Measurements from ENCODE around the gene EDN2. TPM values are rescaled to one million over a fixed set of nuclear protein-coding genes. Genes with fewer than 3 reads are reported as not detected.
A peak's percentile ranks its signal among the peaks of the same experiment; 100 is the strongest.

EDN2 gene
- total and polyA plus RNA-seq, 2 donors from 2014 or later: 2.3 to 2.9 TPM

- intact Hi-C loops (cut with DNase I): no loop called here
- H3K4me3 ChIP-seq (ENCODE audit: low read length in 3 of 3): no peak overlapping the region
- H3K27ac ChIP-seq (ENCODE audit: low read depth in 2 of 2, low read length in 2 of 2): no peak overlapping the region
- no peak for DNase-seq
- H3K27me3 ChIP-seq (ENCODE audit: control insufficient read depth, insufficient read depth, low read length): no peaks in the 10 kb centered on the region
- H3K36me3 ChIP-seq (ENCODE audit: control insufficient read depth in 2 of 3, insufficient read depth in 3 of 3, low read length in 3 of 3): no peaks in the 10 kb centered on the region
- FAIRE-seq: no peak
- H3K9ac ChIP-seq (ENCODE audit: low read length in 3 of 3): no peak overlapping the region
- H3K9me3 ChIP-seq (ENCODE audit: control insufficient read depth in 2 of 3, insufficient read depth in 1 of 3, low read length in 3 of 3): no peaks in the 10 kb centered on the region
- H3K4me1 ChIP-seq (ENCODE audit: control insufficient read depth in 2 of 3, insufficient read depth in 2 of 3, low read depth in 1 of 3, low read length in 3 of 3): peaks cover 0 to 11% (median 11%) of the 10 kb centered on the region in 3 donors
- TF ChIP-seq CTCF (IDR thresholded peaks at IDR 0.05; ENCODE audit: borderline replicate concordance, extremely low read depth, insufficient read depth): no peak
These were observed 47.9 kb upstream of the EDN2 start for GRCh38 chr1:41532206-41532975.

DNA sequence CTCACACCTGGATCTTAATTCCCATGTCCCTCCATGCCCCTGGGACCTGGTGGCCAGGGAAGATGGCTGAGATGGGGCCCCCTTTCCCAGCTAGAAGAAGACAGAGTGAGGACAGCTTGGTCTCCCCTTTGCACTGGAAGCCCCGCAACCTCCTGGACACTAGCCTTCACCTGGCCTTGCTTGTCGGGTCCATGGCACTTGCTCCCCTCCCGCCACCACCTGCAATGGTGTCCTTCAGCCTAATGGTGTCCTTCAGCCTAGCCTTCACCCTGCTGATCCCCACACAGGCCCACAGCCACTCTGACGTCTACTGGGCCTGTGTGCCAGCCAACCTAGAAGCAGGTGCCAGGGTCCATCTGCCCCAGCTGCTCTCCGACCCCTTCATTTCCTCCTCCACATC is 45.9 kb upstream of the EDN2 start:
- TF ChIP-seq CTCF (IDR thresholded peaks at IDR 0.05; ENCODE audit: borderline replicate concordance, extremely low read depth, insufficient read depth): no peak
- Histone ChIP-seq H3K9ac (ENCODE audit: low read length in 3 of 3) (no peak overlapping the region), H3K27me3 (ENCODE audit: control insufficient read depth, insufficient read depth, low read length) (no peaks in the 10 kb centered on the region), H3K36me3 (ENCODE audit: control insufficient read depth in 2 of 3, insufficient read depth in 3 of 3, low read length in 3 of 3) (no peaks in the 10 kb centered on the region), H3K4me1 (ENCODE audit: control insufficient read depth in 2 of 3, insufficient read depth in 2 of 3, low read depth in 1 of 3, low read length in 3 of 3) (no peaks in the 10 kb centered on the region), H3K4me3 (ENCODE audit: low read length in 3 of 3) (no peak overlapping the region), H3K9me3 (ENCODE audit: control insufficient read depth in 2 of 3, insufficient read depth in 1 of 3, low read length in 3 of 3) (no peaks in the 10 kb centered on the region), H3K27ac (ENCODE audit: low read depth in 2 of 2, low read length in 2 of 2) (no peak overlapping the region)
- intact Hi-C loops (cut with DNase I): no loop called here
- FAIRE-seq: no peak
- DNase-seq: peak in 1 of 5 donors; percentile 38

GRCh38 chr1:41529621-41530395 is 45.3 kb upstream of the EDN2 start:
- DNase-seq (peak in 1 of 5 donors; percentile 66), FAIRE-seq (no peak)
- TF ChIP-seq CTCF (IDR thresholded peaks at IDR 0.05; ENCODE audit: borderline replicate concordance, extremely low read depth, insufficient read depth): no peak
- H3K9ac ChIP-seq (ENCODE audit: low read length in 3 of 3): no peak overlapping the region
- no peaks in the 10 kb centered on the region for H3K4me1 ChIP-seq (ENCODE audit: control insufficient read depth in 2 of 3, insufficient read depth in 2 of 3, low read depth in 1 of 3, low read length in 3 of 3)
- H3K4me3 ChIP-seq (ENCODE audit: low read length in 3 of 3): no peak overlapping the region
- no peaks in the 10 kb centered on the region for H3K9me3 ChIP-seq (ENCODE audit: control insufficient read depth in 2 of 3, insufficient read depth in 1 of 3, low read length in 3 of 3)
- no peaks in the 10 kb centered on the region for H3K27me3 ChIP-seq (ENCODE audit: control insufficient read depth, insufficient read depth, low read length)
- intact Hi-C loops (cut with DNase I): no loop called here
- H3K36me3 ChIP-seq (ENCODE audit: control insufficient read depth in 2 of 3, insufficient read depth in 3 of 3, low read length in 3 of 3): no peaks in the 10 kb centered on the region
- H3K27ac ChIP-seq (ENCODE audit: low read depth in 2 of 2, low read length in 2 of 2): no peak overlapping the region
